HepG2 (cell line): ENCODE results near the gene GNG13. TPM values are rescaled to one million over a fixed set of nuclear protein-coding genes. Genes with fewer than 3 reads are reported as not detected.

Source experiments
- ATAC-seq: fragments of 200-7000 bp; cut with Tn5 transposase; 3 replicates; pipeline ENCODE4 v1.9.1; 2020; ENCODE audit warnings: mild to moderate bottlenecking, moderate library complexity
- BruUV-seq: library from RNA; stranded (reverse); fragments of 400-500 nt; replicated peaks from 2 replicates; lab custom pipeline; 2021; lab: Mats Ljungman, UMichigan
- CTCF ChIA-PET: fragments of 300-600 bp; formaldehyde crosslinking; extraction: SDS; loops from one replicate; lab custom pipeline; 2021; ENCODE audit warnings: low total read pairs, inconsistent platforms, low intra/inter-chr PET ratio; lab: Yijun Ruan, JAX
- POLR2A ChIA-PET: fragments of 350-600 bp; sonication (Branson Sonifier 250); formaldehyde crosslinking; loops from one replicate; lab custom pipeline; 2020; ENCODE audit warnings: antibody characterized with exemption, inconsistent platforms; lab: Yijun Ruan, JAX
- DNase-seq: peaks from one replicate; pipeline ENCODE4 v3.0.0-alpha.2; 2015; ENCODE audit warnings: low spot score
- FAIRE-seq: peaks from 3 replicates; lab custom pipeline; 2011; peaks lifted over from hg19 to GRCh38; lab: Jason Lieb, UNC
- H2AFZ ChIP-seq: one replicate; pipeline ENCODE4 v1.6.1; 2011; ENCODE audit warnings: low read length, inconsistent platforms
- H3K27ac ChIP-seq: fragments of 300-600 bp; 3 replicates; pipeline ENCODE4 v1.8.0; 2011; ENCODE audit warnings: mixed run types, mild to moderate bottlenecking, mixed read lengths, low read length, inconsistent platforms; ENCODE audit not compliant: insufficient read depth; ENCODE audit errors: extremely low read length
- H3K27me3 ChIP-seq, 2 experiments: fragments of 200-600 bp in 1 of 2; 2 replicates in 1 of 2; 3 replicates in 1 of 2; pipeline versions ENCODE4 v1.6.0 to v1.8.0; 2011; ENCODE audit warnings: low read length in 2 of 2, mild to moderate bottlenecking in 2 of 2, moderate library complexity in 2 of 2, inconsistent platforms in 1 of 2; ENCODE audit not compliant: insufficient read depth in 2 of 2, control insufficient read depth in 1 of 2
- H3K36me3 ChIP-seq, 2 experiments: fragments of 200-600 bp in 1 of 2; replicated peaks in 1 of 2; 2 replicates in 1 of 2; 3 replicates in 1 of 2; pipeline versions ENCODE4 v1.5.1 to v1.8.0; 2011; ENCODE audit warnings: low read length in 2 of 2, inconsistent platforms in 1 of 2; ENCODE audit not compliant: insufficient read depth in 2 of 2, control insufficient read depth in 1 of 2
- H3K4me1 ChIP-seq: 2 replicates; pipeline ENCODE4 v1.5.1; 2012; ENCODE audit warnings: low read length, inconsistent platforms; ENCODE audit not compliant: insufficient read depth
- H3K4me2 ChIP-seq: 2 replicates; pipeline ENCODE4 v1.6.0; 2011; ENCODE audit warnings: low read depth, low read length, inconsistent platforms
- H3K4me3 ChIP-seq, 3 experiments: fragments of 200-600 bp in 1 of 3; sonication (generic), shearing (Covaris generic) in 1 of 3; replicated peaks in 1 of 3; 2 replicates each; pipeline ENCODE4 v1.5.1; 2011 to 2016; ENCODE audit warnings: low read length in 3 of 3, inconsistent platforms in 2 of 3, low read depth in 2 of 3, mild to moderate bottlenecking in 2 of 3, control low read depth in 1 of 3, mixed read lengths in 1 of 3; ENCODE audit not compliant: insufficient read depth in 1 of 3
- H3K79me2 ChIP-seq: one replicate; pipeline ENCODE4 v1.6.1; 2011; ENCODE audit warnings: low read length, inconsistent platforms; ENCODE audit not compliant: insufficient read depth
- H3K9ac ChIP-seq: 2 replicates; pipeline ENCODE4 v1.6.0; 2011; ENCODE audit warnings: mild to moderate bottlenecking, low read depth, low read length, inconsistent platforms; ENCODE audit not compliant: insufficient read depth
- H3K9me3 ChIP-seq: 2 replicates; pipeline ENCODE4 v1.5.1; 2012; ENCODE audit warnings: mild to moderate bottlenecking, low read length
- H4K20me1 ChIP-seq: 2 replicates; pipeline ENCODE4 v1.6.0; 2011; ENCODE audit warnings: inconsistent platforms, mild to moderate bottlenecking, low read length, moderate library complexity; ENCODE audit not compliant: insufficient read depth
- AFF4 ChIP-seq: sonication (generic); formaldehyde crosslinking; IDR thresholded peaks from 2 replicates; pipeline ENCODE4 v1.4.0; 2020; ENCODE audit warnings: missing genetic modification reagents
- CHD2 ChIP-seq: IDR thresholded peaks from 2 replicates; pipeline ENCODE4 v1.6.1; 2011; ENCODE audit warnings: low read depth, low read length, improper control_type of control experiment
- HBP1 ChIP-seq: IDR thresholded peaks from 2 replicates; pipeline ENCODE4 v1.6.1; 2016; ENCODE audit warnings: low read depth, control low read depth
- HNF4G ChIP-seq, 2 experiments: sonication (generic) in 1 of 2; formaldehyde crosslinking in 1 of 2; IDR thresholded peaks; 2 replicates each; pipeline versions ENCODE4 v1.4.0 to v1.6.1; 2011 to 2020; ENCODE audit warnings: borderline replicate concordance in 2 of 2, low read depth in 2 of 2, mild to moderate bottlenecking in 2 of 2, low read length in 1 of 2, missing genetic modification reagents in 1 of 2, moderate library complexity in 1 of 2
- MXD1 ChIP-seq: sonication (generic); formaldehyde crosslinking; IDR thresholded peaks from 2 replicates; pipeline ENCODE4 v1.4.0; 2020; ENCODE audit warnings: mild to moderate bottlenecking, missing genetic modification reagents
- SMARCE1 ChIP-seq: fragments of 450-650 bp; IDR thresholded peaks from 2 replicates; pipeline ENCODE4 v1.6.1; 2017; ENCODE audit warnings: borderline replicate concordance
- THYN1 ChIP-seq: sonication (generic); formaldehyde crosslinking; IDR thresholded peaks from 2 replicates; pipeline ENCODE4 v1.8.1; 2023; ENCODE audit warnings: low read depth, mild to moderate bottlenecking, moderate library complexity, missing genetic modification reagents, borderline replicate concordance
- ZBTB43 ChIP-seq: sonication (generic); formaldehyde crosslinking; conservative IDR thresholded peaks from 2 replicates; pipeline ENCODE4 v1.4.0; 2020; ENCODE audit warnings: missing genetic modification reagents
- ZNF281 ChIP-seq: sonication (generic); formaldehyde crosslinking; IDR thresholded peaks from 2 replicates; pipeline ENCODE4 v1.4.0; 2020; ENCODE audit warnings: missing genetic modification reagents, borderline replicate concordance
- ZNF616 ChIP-seq: sonication (generic); formaldehyde crosslinking; IDR thresholded peaks from 2 replicates; pipeline ENCODE4 v1.5.0; 2020; ENCODE audit warnings: low read depth, mild to moderate bottlenecking, missing genetic modification reagents
- ZSCAN12 ChIP-seq: sonication (generic); formaldehyde crosslinking; IDR thresholded peaks from 2 replicates; pipeline ENCODE4 v1.9.0; 2021; ENCODE audit warnings: mild to moderate bottlenecking, missing genetic modification reagents
- WGBS: methylation state at CpG from one replicate; pipeline ENCODE4 v1.1.6; 2017; ENCODE audit warnings: low lambda C conversion rate; 5-methylcytosine and 5-hydroxymethylcytosine counted together
- in situ Hi-C: cut with HindIII; loops from 2 replicates; pipeline ENCODE4 v1.10.0; 2017; ENCODE audit warnings: low pct_unique_long_range_greater_than_20kb; ENCODE audit not compliant: extremely low pct_ligation_motif_present
- intact Hi-C: fragments of 100-400 bp; cut with micrococcal nuclease; formaldehyde crosslinking; loops from one replicate; pipeline ENCODE4 v1.10.0; 2022; ENCODE audit not compliant: unreplicated experiment
- polyA plus RNA-seq, 8 experiments: library from polyadenylated mRNA; depleted of rRNA in 3 of 8; stranded (reverse) in 7 of 8; unstranded in 1 of 8; fragments of >200 nt; fragmentation: Illumina TruSeq in 4 of 8; extraction: Trizol in 4 of 8; gene quantifications; 2 replicates each; pipeline versions ENCODE4 v1.2.1 to v1.2.3, GENCODE V29; 2011 to 2016; ENCODE audit warnings: low read depth in 4 of 8, missing spikeins in 1 of 8, mixed read lengths in 1 of 8; ENCODE audit not compliant: insufficient read depth in 1 of 8
- total RNA-seq, 5 experiments: library from RNA; depleted of rRNA; stranded (reverse); fragments of >200 nt; fragmentation: Illumina TruSeq; extraction: Trizol; gene quantifications; 2 replicates each; pipeline ENCODE4 v1.2.3, GENCODE V29; 2016; ENCODE audit warnings: low read depth in 1 of 5

GNG13 gene
- total and polyA plus RNA-seq, 2 of the 13 experiments (the other 11 are each of a cell fraction or from before 2014, with no cell fraction given): not detected

- ATAC-seq: no peak
- POLR2A ChIA-PET: no interaction called here
- Histone ChIP-seq H2AFZ (no peak overlapping the region), H3K4me2 (no peak overlapping the region), H3K9me3 (no peaks in the 10 kb centered on the region), H3K27me3 (peaks cover 12 to 61% of the 10 kb centered on the region in 2 experiments), H3K4me1 (no peaks in the 10 kb centered on the region), H3K27ac (no peak overlapping the region), H4K20me1 (no peaks in the 10 kb centered on the region), H3K79me2 (no peaks in the 10 kb centered on the region), H3K4me3 (no peak overlapping the region), H3K36me3 (no peaks in the 10 kb centered on the region), H3K9ac (no peak overlapping the region)
- intact Hi-C loops: no loop called here
- WGBS: 33% methylated on average over 17 of the region's 20 CpGs
- DNase-seq: no peak
- CTCF ChIA-PET: no interaction called here
- BruUV-seq: no TSS peak
- in situ Hi-C loops: no loop called here
- FAIRE-seq: no peak
- TF ChIP-seq HBP1 (CRISPR knock-in tag) (no peak), SMARCE1 (no peak), MXD1 (CRISPR knock-in tag) (no peak), ZBTB43 (CRISPR knock-in tag) (no peak), THYN1 (CRISPR knock-in tag) (no peak), AFF4 (no peak), ZNF616 (CRISPR knock-in tag) (no peak), CHD2 (no peak), HNF4G (IDR thresholded peaks at IDR 0.05; ENCODE audit: borderline replicate concordance, low read depth, low read length) (no peak), HNF4G (CRISPR knock-in tag; IDR thresholded peaks at IDR 0.05; ENCODE audit: borderline replicate concordance, low read depth) (no peak), ZSCAN12 (CRISPR knock-in tag) (no peak), ZNF281 (CRISPR knock-in tag) (no peak)
These were observed 43.2 kb upstream of the GNG13 start for GRCh38 chr16:843771-844170.
